ENCODE data around the gene LRMDA. TPM values are rescaled to one million over a fixed set of nuclear protein-coding genes. Genes with fewer than 3 reads are reported as not detected.

The LRMDA gene
- total and polyA plus RNA-seq, 2 of the 8 experiments (the other 6 are each of a cell fraction or from before 2014, with no cell fraction given), result 0.86 to 2.8 TPM

GRCh38 chr10:75987616-75988015 lies 556.2 kb downstream of the LRMDA start (continued):
- TF ChIP-seq SIN3A (conservative IDR thresholded peaks at IDR 0.05 in 1 of 2, IDR thresholded peaks at IDR 0.05 in 1 of 2; ENCODE audit: low read depth in 1 of 2, low read length in 2 of 2), result no peak
